PC-3 (cell line): ENCODE measurements around the gene MLLT3.

ENCODE experiments used
- CTCF ChIP-seq: fragments of 300-600 bp; sonication (generic); conservative IDR thresholded peaks from 2 replicates; pipeline ENCODE4 v1.5.1; 2017; ENCODE audit warnings: antibody characterized with exemption, low read depth, mild to moderate bottlenecking, low read length
- EZH2 ChIP-seq: fragments of 300-600 bp; sonication (generic); IDR thresholded peaks from one replicate; pipeline ENCODE4 v1.6.1; 2017; ENCODE audit warnings: antibody characterized with exemption, mild to moderate bottlenecking, low read length; ENCODE audit not compliant: unreplicated experiment
- EZH2phosphoT487 ChIP-seq: fragments of 300-600 bp; sonication (generic); IDR thresholded peaks from 2 replicates; pipeline ENCODE4 v1.6.1; 2018; ENCODE audit warnings: mild to moderate bottlenecking, antibody characterized with exemption, low read length, borderline replicate concordance

- TF ChIP-seq CTCF (no peak), EZH2phosphoT487 (no peak), EZH2 (no peak)
Observed at GRCh38 chr9:20488691-20489090, 133.6 kb downstream of the MLLT3 start.
